Upper lobe of left lung (tissue), 6 donors: ENCODE data around the gene CLSTN2. TPM values are rescaled to one million over a fixed set of nuclear protein-coding genes. Genes with fewer than 3 reads are reported as not detected.

Experiments
- ATAC-seq, 2 donors: fragments of 200-7000 bp; cut with Tn5 transposase; one replicate each; pipeline ENCODE4 v1.9.1; 2022; ENCODE audit warnings: mild to moderate bottlenecking in 2 of 2, moderate library complexity in 2 of 2; ENCODE audit not compliant: low FRiP score in 2 of 2
- DNase-seq, 2 donors: peaks; one replicate each; pipeline ENCODE4 v3.0.0-alpha.2; 2019 to 2020
- H3K27ac ChIP-seq, 4 donors: fragments of 200-600 bp; sonication (generic); one replicate each; pipeline ENCODE4 v1.5.1; 2016 to 2019
- H3K27me3 ChIP-seq, 4 donors: fragments of 200-600 bp; sonication (generic); one replicate each; pipeline ENCODE4 v1.5.1; 2017 to 2019
- H3K36me3 ChIP-seq, 4 donors: fragments of 200-600 bp; sonication (generic); one replicate each; pipeline ENCODE4 v1.5.1; 2016 to 2019
- H3K4me1 ChIP-seq, 4 donors: fragments of 200-600 bp; sonication (generic); one replicate each; pipeline ENCODE4 v1.5.1; 2018 to 2019
- H3K4me3 ChIP-seq, 4 donors: fragments of 200-600 bp; sonication (generic); one replicate each; pipeline ENCODE4 v1.5.1; 2017 to 2019; ENCODE audit warnings: mild to moderate bottlenecking in 2 of 4, moderate library complexity in 1 of 4
- H3K9me3 ChIP-seq, 4 donors: fragments of 200-600 bp; sonication (generic); one replicate each; pipeline ENCODE4 v1.5.1; 2018 to 2019
- CTCF ChIP-seq, 6 experiments: fragments of 450-650 bp in 4 of 6; fragments of 200-600 bp in 2 of 6; sonication (generic) in 2 of 6; IDR thresholded peaks; one replicate each; pipeline ENCODE4 v1.5.1; 2016 to 2019; ENCODE audit warnings: antibody characterized with exemption in 6 of 6
- EP300 ChIP-seq, 4 donors: sonication (generic); formaldehyde crosslinking; IDR thresholded peaks; one replicate each; pipeline ENCODE4 v1.5.1; 2017; ENCODE audit warnings: antibody characterized with exemption in 4 of 4, control low read depth in 2 of 4
- POLR2A ChIP-seq, 4 donors: fragments of 450-650 bp; IDR thresholded peaks; one replicate each; pipeline ENCODE4 v1.5.1; 2016 to 2017; ENCODE audit warnings: antibody characterized with exemption in 4 of 4, mild to moderate bottlenecking in 2 of 4
- POLR2AphosphoS5 ChIP-seq, 2 donors: sonication (generic); formaldehyde crosslinking; IDR thresholded peaks; one replicate each; pipeline ENCODE4 v1.5.1; 2017; ENCODE audit warnings: antibody characterized with exemption in 2 of 2
- WGBS, 2 donors: methylation state at CpG; one replicate each; pipeline ENCODE4 v1.1.5; 2017 to 2018; 5-methylcytosine and 5-hydroxymethylcytosine counted together
- total RNA-seq, 6 donors: library from RNA; depleted of rRNA in 4 of 6; stranded (reverse); fragments of >200 nt in 4 of 6; gene quantifications; one replicate each; pipeline versions ENCODE4 v1.1.0 to v1.2.1, GENCODE V29; 2016 to 2021
- donor health status: DM: no; HTN: no; CAD: no; lungs with moderate emphysema.
- donor health status: DM: no; HTN: yes; CAD: no; lungs with severe emphysema.

The CLSTN2 gene
- total RNA-seq, 6 donors from 2014 or later, result 1.0 to 4.3 (median 1.6) TPM

- TF ChIP-seq POLR2AphosphoS5 (IDR thresholded peaks at IDR 0.05), result no peak
- TF ChIP-seq CTCF (IDR thresholded peaks at IDR 0.05), result no peak
- TF ChIP-seq EP300 (IDR thresholded peaks at IDR 0.05), result no peak
- TF ChIP-seq POLR2A (IDR thresholded peaks at IDR 0.05), result no peak
- ATAC-seq (no peak), DNase-seq (no peak)
Measured at GRCh38 chr3:140376136-140376889, 441.3 kb downstream of the CLSTN2 start.

GRCh38 chr3:140377644-140378043 lies 442.7 kb downstream of the CLSTN2 start:
- Histone ChIP-seq H3K4me3 (no peak overlapping the region), H3K27me3 (no peaks in the 10 kb centered on the region), H3K4me1 (no peaks in the 10 kb centered on the region), H3K9me3 (no peaks in the 10 kb centered on the region), H3K36me3 (no peaks in the 10 kb centered on the region), H3K27ac (no peak overlapping the region)
- 87 to 90% methylated on average over 1 of the region's 1 CpG for WGBS, 2 donors
- DNase-seq (no peak), ATAC-seq (no peak)
- TF ChIP-seq POLR2AphosphoS5 (IDR thresholded peaks at IDR 0.05) (no peak), POLR2A (IDR thresholded peaks at IDR 0.05) (no peak), EP300 (IDR thresholded peaks at IDR 0.05) (no peak), CTCF (IDR thresholded peaks at IDR 0.05) (no peak)

More at GRCh38 chr3:140376136-140376889, 441.3 kb downstream of the CLSTN2 start:
- no peaks in the 10 kb centered on the region for H3K36me3 ChIP-seq
- no peaks in the 10 kb centered on the region for H3K27me3 ChIP-seq
- no peak overlapping the region for H3K27ac ChIP-seq
- WGBS, 2 donors, result 75% methylated on average over 1 of the region's 1 CpG
- no peak overlapping the region for H3K4me3 ChIP-seq
- no peaks in the 10 kb centered on the region for H3K9me3 ChIP-seq
- no peaks in the 10 kb centered on the region for H3K4me1 ChIP-seq

GRCh38 chr3:140378571-140379340 lies 443.8 kb downstream of the CLSTN2 start:
- no peaks in the 10 kb centered on the region for H3K4me1 ChIP-seq
- no peaks in the 10 kb centered on the region for H3K36me3 ChIP-seq
- TF ChIP-seq CTCF (IDR thresholded peaks at IDR 0.05), result no peak
- no peak for TF ChIP-seq POLR2AphosphoS5 (IDR thresholded peaks at IDR 0.05)
- TF ChIP-seq POLR2A (IDR thresholded peaks at IDR 0.05), result no peak
- no peak for TF ChIP-seq EP300 (IDR thresholded peaks at IDR 0.05)
- H3K4me3 ChIP-seq, result no peak overlapping the region
- DNase-seq, result no peak
- 32 to 33% methylated on average over 3 of the region's 3 CpGs for WGBS, 2 donors
- H3K27ac ChIP-seq, result no peak overlapping the region
- ATAC-seq, result no peak
- no peaks in the 10 kb centered on the region for H3K27me3 ChIP-seq
- no peaks in the 10 kb centered on the region for H3K9me3 ChIP-seq

- DNase-seq, result no peak
- no peak overlapping the region for H3K4me3 ChIP-seq
- no peaks in the 10 kb centered on the region for H3K4me1 ChIP-seq
- TF ChIP-seq POLR2AphosphoS5 (IDR thresholded peaks at IDR 0.05), result no peak
- TF ChIP-seq EP300 (IDR thresholded peaks at IDR 0.05), result no peak
- TF ChIP-seq POLR2A (IDR thresholded peaks at IDR 0.05), result no peak
- TF ChIP-seq CTCF (IDR thresholded peaks at IDR 0.05), result no peak
- H3K27me3 ChIP-seq, result no peaks in the 10 kb centered on the region
- H3K27ac ChIP-seq, result no peak overlapping the region
- no peaks in the 10 kb centered on the region for H3K9me3 ChIP-seq
- H3K36me3 ChIP-seq, result no peaks in the 10 kb centered on the region
- ATAC-seq, result no peak
- WGBS, 2 donors, result 57 to 61% methylated on average over 8 of the region's 8 CpGs
Measured at GRCh38 chr3:140384028-140384771, 449.2 kb downstream of the CLSTN2 start.
